CD4-positive, alpha-beta T cell treated with Interleukin-6 for 4 hours (primary cell): ENCODE measurements around the gene TOP2B.

Experiments
- DNase-seq: peaks from one replicate; pipeline ENCODE4 v3.0.0-alpha.2; 2020; ENCODE audit warnings: mixed read lengths

Gene TOP2B, protein sequence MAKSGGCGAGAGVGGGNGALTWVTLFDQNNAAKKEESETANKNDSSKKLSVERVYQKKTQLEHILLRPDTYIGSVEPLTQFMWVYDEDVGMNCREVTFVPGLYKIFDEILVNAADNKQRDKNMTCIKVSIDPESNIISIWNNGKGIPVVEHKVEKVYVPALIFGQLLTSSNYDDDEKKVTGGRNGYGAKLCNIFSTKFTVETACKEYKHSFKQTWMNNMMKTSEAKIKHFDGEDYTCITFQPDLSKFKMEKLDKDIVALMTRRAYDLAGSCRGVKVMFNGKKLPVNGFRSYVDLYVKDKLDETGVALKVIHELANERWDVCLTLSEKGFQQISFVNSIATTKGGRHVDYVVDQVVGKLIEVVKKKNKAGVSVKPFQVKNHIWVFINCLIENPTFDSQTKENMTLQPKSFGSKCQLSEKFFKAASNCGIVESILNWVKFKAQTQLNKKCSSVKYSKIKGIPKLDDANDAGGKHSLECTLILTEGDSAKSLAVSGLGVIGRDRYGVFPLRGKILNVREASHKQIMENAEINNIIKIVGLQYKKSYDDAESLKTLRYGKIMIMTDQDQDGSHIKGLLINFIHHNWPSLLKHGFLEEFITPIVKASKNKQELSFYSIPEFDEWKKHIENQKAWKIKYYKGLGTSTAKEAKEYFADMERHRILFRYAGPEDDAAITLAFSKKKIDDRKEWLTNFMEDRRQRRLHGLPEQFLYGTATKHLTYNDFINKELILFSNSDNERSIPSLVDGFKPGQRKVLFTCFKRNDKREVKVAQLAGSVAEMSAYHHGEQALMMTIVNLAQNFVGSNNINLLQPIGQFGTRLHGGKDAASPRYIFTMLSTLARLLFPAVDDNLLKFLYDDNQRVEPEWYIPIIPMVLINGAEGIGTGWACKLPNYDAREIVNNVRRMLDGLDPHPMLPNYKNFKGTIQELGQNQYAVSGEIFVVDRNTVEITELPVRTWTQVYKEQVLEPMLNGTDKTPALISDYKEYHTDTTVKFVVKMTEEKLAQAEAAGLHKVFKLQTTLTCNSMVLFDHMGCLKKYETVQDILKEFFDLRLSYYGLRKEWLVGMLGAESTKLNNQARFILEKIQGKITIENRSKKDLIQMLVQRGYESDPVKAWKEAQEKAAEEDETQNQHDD (N-terminal part only)

DNA sequence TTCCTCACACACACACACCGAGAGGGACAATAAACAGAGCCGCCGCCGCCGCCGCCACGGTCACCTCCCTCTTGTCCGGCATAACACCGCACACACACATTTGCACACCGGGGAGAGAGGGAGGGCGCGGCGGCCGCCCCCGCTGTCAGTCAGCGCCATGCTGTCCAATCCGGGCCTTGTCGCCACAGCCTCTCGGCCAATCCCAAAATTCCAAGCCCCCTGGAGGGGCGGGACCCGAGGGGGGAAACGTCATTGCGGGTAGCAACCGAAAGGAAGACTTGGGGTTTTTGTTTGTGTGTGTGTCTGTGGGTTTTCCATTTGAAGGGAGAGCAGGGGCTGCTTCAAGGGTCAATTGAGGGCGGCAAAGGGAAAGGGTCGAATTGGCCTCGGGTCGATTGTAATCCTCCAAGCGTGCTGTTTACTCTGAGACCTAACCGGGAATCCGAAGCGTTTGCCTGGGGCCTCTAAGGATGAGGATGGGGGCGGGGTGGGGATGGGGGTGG is at the start of gene TOP2B:
TOP2B (minus strand) TSS at position 96 of the 503 bp plus-strand sequence. CDS start 610 bp downstream, outside the sequence.
- peak; percentile 95 for DNase-seq

DNA sequence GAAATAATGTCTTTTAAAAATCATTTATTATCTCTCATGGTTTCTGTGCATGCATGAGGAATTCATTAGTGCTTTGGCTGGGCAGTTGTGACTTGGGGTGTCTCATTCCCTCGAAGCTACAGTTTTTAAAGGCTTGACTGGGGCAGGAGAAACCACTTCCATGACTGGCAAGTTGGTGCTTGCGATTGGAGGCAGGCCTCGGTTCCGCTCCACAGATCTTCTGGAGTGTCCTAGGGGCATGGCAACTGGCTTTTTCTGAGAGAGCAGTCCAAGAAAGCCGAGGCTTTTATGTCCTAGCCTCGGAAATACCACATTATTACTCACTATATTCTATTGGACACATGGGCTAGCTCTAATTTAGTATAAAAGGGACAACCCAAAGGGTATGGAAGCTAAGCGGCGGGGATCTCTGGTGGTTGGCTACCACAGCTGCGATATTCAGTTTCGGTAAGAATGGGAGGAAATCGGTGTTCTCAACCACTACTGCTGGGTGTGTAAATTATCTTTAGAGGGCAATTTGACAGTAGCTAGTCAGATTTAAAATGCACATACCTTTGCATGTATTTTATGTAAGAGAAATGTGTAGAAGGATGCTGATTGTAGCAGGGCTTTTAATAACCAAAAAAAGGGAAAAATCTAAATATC is 48.8 kb upstream of the TOP2B start:
- no peak for DNase-seq

DNA sequence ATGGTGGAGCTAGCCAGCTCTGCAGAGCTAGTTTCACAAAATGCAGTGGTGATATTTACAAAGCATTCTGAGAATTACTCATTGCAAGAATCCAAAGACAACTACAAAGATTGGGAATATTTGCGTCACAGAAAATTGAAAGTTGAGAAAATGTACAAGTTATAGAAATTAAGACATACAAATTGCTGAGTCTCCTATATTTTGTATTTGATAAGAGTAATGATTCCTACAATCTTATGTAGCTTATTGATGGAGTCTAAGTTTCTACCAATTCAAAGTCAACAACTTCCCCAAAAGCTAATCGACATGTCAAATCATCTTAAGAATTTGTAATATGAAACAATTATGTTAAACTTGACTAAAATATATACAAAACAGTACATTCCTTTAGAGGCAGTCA is 46.4 kb upstream of the TOP2B start:
- DNase-seq, result no peak

DNA sequence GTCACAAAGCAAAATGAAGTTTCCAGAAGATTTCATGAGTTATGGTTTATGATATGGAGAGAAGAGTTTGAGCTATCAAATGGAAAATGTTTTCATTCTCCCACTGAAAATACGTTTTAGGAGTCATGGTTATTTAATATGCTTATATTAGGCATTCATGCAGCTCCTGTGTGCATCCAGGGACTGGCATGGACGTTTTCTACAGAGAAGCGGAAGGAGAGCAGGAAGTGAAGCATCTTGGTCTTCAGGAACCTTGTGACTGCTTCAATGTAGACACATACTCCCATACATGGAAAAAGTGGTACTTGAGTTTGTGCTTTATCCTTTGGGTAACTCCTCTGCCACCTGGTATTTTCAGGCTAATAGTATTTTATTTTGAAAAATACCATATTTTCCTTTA is 43.3 kb upstream of the TOP2B start:
- no peak for DNase-seq

DNA sequence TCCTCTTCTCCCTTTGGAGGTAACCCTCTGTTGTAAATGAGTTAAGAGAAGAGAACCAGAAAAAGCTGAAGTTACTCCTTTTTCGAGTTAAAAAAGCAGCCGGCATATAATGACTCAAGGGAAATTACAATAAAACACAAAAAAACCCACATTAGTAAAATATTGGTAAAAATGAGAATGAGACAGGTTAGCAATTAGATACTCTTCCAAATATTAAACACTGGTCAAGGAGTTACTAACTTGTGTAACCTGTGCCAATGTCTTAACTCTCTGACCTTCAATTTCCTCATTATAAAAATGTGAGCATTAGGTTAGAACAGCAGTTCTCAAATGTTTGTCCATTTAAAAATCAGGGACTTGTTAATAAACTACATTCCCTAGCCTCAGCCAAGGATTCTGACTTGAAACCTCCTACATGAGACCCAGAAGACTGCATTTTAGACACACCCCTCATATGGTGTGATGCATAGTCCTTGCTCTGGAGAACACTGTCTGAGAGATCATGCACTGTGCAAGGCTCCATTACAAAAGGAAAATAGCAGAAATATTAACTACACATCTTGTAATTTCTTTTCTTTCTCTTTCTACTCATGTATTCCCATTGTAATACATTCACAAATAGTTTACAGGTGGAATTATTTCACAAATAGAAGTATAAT is 42.7 kb upstream of the TOP2B start:
- DNase-seq, result no peak

DNA sequence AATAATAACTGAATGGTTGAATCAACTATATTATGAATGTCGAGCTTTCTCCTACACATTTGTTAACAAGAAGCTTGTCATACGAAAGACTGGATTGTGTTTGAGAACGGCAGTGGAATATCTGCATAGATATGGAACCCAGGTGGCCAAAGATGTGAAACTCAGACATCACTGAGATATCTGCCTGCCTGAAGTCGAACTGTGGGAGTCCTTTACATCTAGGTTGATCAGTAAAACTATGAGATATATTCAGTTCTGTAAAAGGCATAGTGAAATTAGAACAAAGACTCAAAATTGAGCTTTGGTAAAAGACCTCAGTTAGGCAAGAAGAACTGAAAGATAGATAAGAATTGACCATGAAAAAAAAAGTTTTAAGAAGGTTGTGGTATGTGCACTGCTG is 41.5 kb upstream of the TOP2B start:
- no peak for DNase-seq

DNA sequence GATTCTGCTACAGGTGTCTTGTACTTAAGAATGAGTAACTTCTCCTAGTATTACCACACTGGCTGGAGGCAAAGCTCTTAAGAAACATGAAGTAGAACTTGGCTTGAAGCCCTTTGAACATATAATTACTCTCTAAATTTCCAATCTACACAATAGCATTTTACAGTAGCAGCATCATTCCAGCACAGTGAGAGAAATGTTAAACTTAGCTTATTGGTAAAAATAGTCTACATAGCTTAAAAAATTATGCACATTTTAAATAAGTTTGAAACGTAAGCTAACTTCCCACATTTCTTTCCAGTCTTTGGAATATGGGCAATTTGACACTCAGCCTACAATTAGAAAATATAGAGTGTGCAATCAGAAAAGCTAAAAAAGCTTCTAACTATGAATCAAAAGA is 32.8 kb upstream of the TOP2B start:
- DNase-seq, result no peak

DNA sequence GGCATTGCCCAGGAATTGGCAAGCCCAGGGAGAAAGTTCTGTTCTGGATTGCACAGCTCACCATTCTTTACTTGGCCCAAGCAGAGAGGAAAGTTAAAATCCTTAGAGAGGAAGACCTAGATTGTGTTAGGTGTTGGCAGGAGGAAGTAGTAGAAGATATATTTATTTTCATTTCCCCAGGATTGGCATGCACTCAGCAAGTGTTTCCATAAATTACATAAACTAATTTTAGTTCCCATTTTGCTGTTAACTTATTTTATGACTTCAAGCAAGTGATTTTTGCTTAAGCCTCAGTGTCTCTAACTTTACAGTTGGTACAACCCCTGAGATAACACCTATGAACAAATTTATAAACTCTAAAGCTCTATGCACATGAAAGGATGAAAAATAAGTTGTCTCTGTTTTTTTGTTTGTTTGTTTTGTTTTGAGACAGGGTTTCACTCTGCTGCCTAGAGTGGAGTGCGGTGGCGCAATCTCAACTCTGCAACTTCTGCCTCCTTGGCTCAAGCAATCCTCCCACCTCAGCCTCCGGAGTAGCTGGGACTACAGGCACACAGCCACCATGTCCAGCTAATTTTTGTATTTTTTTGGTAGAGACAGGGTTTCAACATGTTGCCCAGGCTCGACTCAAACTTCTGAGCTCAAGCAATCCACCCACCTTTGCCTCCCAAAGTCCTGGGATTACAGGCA is 31.2 kb upstream of the TOP2B start:
- no peak for DNase-seq

DNA sequence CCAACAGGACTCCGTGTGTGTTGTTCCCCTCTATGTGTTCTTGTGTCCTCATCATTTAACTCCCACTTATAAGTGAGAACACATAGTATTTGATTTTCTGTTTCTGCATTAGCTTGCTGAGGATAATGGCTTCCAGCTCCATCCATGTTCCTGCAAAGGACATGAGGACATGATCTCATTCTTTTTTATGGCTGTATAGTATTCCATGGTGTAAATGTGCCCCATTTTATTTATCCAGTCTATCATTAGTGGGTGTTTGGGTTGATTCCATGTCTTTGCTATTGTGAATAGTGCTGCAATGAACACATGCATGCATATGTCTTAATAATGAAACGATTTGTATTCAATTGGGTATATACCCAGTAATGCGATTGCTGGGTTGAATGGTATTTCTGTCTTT is 28.5 kb upstream of the TOP2B start:
- DNase-seq, result no peak

DNA sequence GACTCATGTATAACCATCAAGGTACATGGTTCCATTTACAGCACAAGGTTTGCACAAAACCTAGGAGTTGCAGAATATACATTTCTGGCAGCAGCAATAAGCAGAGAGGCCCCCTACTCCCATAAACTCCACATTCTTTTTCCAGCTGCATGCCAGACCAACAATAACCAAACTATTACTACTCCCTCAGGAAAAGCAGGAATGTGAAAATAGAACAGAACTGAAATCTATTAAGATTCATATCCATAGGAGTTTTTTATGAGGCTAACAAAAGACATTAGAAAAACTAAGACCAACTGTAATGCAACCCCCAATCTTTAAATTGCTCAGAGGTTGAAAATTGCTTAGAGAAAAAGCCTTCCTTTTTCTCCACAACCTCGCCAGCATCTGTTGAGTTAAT is 27.6 kb upstream of the TOP2B start:
- no peak for DNase-seq

DNA sequence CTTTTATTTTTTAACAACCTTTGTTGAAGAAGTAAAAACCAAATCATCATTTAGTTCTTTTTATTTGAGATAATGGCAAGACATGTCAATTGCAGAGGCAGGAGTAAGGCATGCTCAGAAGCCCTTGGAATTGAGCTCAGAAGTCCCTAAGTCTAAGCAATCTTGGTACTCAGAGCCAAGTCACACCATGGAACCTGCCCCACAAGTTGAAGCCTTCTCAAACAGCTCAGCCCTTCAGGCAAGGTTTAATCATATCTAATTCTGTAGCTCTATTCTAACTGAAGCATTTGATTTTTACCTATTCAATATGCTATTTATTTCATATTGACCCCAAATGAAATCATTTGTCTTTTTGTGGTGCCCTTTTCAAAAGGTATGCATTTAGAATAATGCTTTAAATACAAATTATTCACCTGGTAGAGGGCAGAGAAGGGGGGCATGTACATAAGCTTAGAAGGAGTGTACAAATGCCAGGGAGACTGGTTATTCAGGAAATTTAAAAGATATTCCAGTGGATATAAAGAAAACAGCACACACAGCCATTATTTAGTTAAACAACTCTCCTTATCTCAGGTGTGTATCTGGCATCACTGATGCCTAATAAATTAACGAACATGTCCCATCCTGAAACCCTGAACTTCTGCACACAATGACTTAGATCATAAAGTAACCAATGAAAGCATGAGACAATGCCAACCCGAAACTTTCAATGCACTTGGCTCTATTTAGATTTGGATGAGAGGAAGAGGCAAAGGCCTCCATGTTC is 26.2 kb upstream of the TOP2B start:
- DNase-seq, result no peak

DNA sequence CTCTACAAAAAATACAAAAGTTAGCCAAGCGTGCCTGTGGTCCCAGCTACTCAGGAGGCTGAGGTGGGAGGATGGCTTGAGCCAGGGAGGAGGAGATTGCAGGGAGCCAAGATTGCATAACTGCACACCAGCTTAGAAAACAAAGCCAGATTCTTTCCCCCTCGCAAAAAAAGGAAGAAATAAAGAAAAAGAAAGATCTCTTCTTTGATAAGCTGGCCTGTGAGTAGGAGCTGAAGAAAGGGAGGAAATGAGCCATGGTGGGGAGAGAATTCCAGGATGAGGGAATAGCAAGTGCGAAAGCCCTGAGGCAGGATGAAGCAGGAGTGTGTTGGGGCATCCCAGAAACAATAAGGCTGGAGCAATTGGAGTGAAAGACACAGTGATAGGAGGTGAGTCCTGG is 24.5 kb upstream of the TOP2B start:
- DNase-seq, result no peak

DNA sequence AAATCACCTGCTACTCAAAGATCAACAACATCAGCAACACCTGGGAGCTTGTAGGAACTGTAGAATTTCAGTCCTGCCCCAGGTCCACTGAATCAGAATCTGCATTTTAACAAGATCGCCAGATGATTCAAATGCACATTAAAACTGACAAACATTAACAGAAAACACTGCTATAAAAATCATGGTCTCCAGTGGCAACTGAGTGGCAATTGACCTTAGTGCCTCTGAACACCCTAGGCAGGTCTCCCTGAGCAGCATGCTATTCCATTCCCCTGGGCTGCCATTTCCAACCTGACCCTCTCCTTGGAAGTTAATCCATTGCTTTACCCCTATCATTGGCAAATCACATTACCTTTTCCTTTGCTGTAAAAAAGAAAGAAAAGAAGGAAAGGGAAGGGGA is 23.0 kb upstream of the TOP2B start:
- DNase-seq, result no peak

DNA sequence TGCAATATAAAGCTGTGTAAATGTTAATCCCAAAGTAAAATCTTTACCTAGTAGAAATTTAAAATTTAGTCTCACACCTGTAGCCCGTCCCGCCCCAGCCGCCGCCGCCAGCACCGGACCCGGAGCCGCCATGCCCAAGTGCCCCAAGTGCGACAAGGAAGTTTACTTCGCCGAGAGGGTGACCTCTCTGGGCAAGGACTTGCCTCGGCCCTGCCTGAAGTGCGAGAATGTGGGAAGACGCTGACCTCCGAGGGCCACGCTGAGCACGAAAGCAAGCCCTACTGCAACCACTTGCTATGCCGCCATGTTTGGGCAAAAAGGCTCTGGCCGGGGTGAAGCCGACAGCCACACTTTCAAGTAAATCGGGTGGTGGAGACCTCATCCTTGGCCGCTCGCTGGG is 22.1 kb upstream of the TOP2B start:
- no peak for DNase-seq

DNA sequence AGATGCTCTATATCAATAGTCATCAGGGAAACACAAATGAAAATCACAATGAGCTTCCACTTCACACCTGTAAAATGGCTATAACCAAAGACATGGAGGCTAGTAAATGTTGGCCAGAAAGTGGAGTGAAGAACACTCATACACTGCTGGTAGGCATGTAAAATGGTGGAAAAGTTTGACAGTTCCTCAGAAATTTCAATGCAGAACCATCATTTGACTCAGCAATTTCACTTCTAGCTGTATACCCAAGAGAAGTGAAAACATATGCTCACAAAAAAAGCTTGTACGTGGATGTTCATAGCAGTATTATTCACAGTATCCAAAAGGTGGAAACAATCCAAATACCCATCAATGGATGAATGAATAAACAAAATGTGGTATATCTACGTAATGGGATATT is 19.2 kb upstream of the TOP2B start:
- no peak for DNase-seq

DNA sequence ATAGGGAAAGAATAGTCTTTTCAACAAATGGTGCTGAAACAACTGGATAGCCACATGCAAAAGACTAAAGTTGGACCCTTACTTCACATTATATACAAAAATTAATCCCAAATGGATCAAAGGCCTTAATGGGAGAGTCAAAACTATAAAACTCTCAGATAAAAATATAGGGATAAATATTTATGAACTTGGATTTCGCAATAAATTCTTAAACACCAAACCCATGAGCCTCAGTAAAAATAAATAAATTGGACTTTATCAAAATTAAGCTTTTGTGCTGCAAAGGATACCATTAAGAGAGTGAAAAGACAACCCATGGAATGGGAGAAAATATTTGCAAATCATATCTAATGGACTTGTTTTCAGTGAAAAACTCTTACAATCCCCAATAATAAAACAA is 18.7 kb upstream of the TOP2B start:
- no peak for DNase-seq

DNA sequence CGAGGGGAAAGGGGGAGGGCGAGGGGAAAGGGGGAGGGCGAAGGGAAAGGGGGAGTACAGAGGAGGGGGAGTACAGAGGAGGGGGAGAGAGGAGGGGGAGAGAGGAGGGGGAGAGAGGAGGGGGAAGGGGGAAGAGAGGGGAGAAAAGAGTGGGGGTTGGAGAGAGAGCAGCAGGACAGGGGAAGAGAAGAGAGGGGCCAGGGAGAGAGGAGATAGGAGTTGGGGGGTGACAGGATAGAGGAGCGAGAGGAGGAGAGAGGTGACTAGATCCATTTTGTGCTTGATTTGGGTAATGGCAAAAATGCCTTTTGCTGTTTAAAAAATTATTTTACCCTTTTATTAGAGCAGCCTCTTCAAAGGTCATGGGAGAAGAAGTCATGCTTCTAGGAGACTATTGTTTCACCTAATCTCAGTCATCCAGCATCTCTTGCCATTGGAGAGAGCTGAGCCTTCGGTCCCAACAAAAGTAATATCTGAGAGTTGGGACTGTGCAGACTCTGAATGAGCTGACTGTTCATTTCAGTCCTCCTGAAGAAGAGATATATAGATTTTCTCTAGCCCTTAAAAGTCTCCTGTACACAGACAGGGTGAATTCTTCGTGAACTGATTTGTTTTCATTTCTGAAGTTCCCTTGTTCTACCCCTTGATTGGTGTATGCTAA is 15.1 kb upstream of the TOP2B start:
- DNase-seq, result no peak

DNA sequence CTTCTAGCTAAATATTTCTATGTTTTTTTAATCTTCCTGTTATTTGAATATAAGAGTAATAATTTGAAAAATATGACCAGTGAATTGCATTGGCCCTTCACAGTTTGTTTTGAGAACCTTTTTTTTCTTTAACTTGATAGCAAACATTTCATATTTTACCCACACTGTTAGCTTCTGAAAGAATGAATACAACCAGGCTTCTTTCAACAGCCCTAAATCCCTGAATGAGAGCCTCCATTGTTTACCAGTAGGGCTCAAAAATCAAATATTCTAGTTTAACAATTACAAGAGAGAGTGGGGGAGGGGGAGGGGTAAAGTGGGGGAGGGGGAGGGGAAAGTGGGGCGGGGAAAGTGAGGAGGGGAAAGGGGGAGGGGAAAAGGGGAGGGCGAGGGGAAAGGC is 14.5 kb upstream of the TOP2B start:
- DNase-seq, result no peak

DNA sequence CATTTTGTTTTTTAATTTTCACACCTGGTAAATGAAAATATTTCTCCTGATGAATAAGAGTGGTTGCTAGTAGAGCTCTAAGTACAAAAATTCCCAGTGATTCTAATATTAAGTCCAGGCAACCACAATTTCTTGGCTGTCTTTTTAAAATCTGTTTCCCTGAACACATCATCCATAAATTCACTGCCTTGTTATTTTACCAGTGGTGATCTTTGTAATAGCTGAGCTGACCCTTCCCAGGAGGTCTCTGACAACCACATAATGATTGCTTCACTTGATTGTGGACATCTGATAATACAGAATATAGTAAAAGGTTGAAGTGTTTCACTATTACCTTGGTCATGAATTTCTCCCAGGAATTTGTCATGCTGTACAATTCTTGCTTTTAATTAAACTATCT is 13.9 kb upstream of the TOP2B start:
- no peak for DNase-seq

DNA sequence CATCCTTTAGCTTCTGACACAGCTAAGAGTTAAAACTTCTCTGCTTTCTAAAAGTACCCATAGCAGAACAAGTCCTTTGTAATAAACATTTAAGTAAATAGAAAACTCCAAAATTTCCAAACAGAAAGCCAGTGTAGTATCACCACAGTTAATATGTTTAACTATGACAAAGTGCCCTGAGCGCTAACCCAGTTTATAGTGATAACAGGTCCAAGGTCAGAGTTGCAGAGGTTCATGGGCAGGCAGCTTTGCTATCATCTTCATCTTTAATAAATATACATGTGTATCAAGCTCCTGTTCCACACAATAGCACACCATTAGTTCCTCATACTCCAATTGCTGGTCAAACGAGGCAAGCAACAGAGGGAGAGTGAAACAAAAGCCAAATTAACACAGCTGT is 12.4 kb upstream of the TOP2B start:
- no peak for DNase-seq
